Parathyroid adenoma (tissue), 2 donors: ENCODE results near the gene P2RX3.
"Not testable (repeated sequence)": the region's sequence is repeated elsewhere in the genome, so short reads cannot be mapped to it uniquely, and the experiment has no call there.

ENCODE experiments used
- H2AFZ ChIP-seq: fragments of 300-600 bp; sonication (generic); one replicate; pipeline ENCODE4 v1.7.0; 2017; ENCODE audit warnings: antibody characterized with exemption, mild to moderate bottlenecking
- H3K27ac ChIP-seq: fragments of 300-600 bp; sonication (generic); one replicate; pipeline ENCODE4 v1.7.0; 2017
- H3K27me3 ChIP-seq: fragments of 300-600 bp; sonication (generic); one replicate; pipeline ENCODE4 v1.7.0; 2017; ENCODE audit warnings: low read length; ENCODE audit not compliant: control insufficient read depth, insufficient read depth
- H3K36me3 ChIP-seq: fragments of 300-600 bp; sonication (generic); one replicate; pipeline ENCODE4 v1.7.0; 2017; ENCODE audit warnings: low read length; ENCODE audit not compliant: control insufficient read depth, insufficient read depth
- H3K4me1 ChIP-seq: fragments of 300-600 bp; sonication (generic); one replicate; pipeline ENCODE4 v1.7.0; 2017; ENCODE audit warnings: control low read depth
- H3K4me2 ChIP-seq: fragments of 300-600 bp; sonication (generic); one replicate; pipeline ENCODE4 v1.7.0; 2017; ENCODE audit warnings: low read length
- H3K4me3 ChIP-seq: fragments of 300-600 bp; sonication (generic); one replicate; pipeline ENCODE4 v1.7.0; 2017; ENCODE audit warnings: low read depth, low read length
- H3K79me2 ChIP-seq: fragments of 300-600 bp; sonication (generic); one replicate; pipeline ENCODE4 v1.7.0; 2017; ENCODE audit warnings: control low read depth
- H3K9ac ChIP-seq: fragments of 300-600 bp; sonication (generic); one replicate; pipeline ENCODE4 v1.7.0; 2017; ENCODE audit warnings: mild to moderate bottlenecking
- H3K9me3 ChIP-seq: fragments of 300-600 bp; sonication (generic); one replicate; pipeline ENCODE4 v1.7.0; 2017; ENCODE audit warnings: low read length; ENCODE audit not compliant: control insufficient read depth
- CTCF ChIP-seq: fragments of 300-600 bp; sonication (generic); IDR thresholded peaks from one replicate; pipeline ENCODE4 v1.7.0; 2017; ENCODE audit warnings: antibody characterized with exemption, mild to moderate bottlenecking
- donor health status: primary hyperparathyroidism.

The P2RX3 gene

GRCh38 chr11:57335343-57336110 is 2.6 kb upstream of the P2RX3 start, which contains the start of gene SSRP1:
Gene SSRP1, minus strand, starts transcription at chr11:57335892. Its CDS starts 771 bp downstream, at chr11:57335121.
- no peaks in the 10 kb centered on the region for H3K27me3 ChIP-seq
- peak within 1 kb of the TSS; percentile 72 for H3K27ac ChIP-seq
- peak within 1 kb of the TSS; percentile 79 for H3K4me2 ChIP-seq
- H3K79me2 ChIP-seq: no peaks in the 10 kb centered on the region
- peak within 1 kb of the TSS; percentile 90 for H2AFZ ChIP-seq
- peaks cover 8% of the 10 kb centered on the region for H3K4me1 ChIP-seq
- H3K36me3 ChIP-seq: no peaks in the 10 kb centered on the region
- H3K9ac ChIP-seq: peak within 1 kb of the TSS; percentile 37
- TF ChIP-seq CTCF: no peak
- H3K9me3 ChIP-seq: no peaks in the 10 kb centered on the region
- peak within 1 kb of the TSS; percentile 63 for H3K4me3 ChIP-seq

DNA sequence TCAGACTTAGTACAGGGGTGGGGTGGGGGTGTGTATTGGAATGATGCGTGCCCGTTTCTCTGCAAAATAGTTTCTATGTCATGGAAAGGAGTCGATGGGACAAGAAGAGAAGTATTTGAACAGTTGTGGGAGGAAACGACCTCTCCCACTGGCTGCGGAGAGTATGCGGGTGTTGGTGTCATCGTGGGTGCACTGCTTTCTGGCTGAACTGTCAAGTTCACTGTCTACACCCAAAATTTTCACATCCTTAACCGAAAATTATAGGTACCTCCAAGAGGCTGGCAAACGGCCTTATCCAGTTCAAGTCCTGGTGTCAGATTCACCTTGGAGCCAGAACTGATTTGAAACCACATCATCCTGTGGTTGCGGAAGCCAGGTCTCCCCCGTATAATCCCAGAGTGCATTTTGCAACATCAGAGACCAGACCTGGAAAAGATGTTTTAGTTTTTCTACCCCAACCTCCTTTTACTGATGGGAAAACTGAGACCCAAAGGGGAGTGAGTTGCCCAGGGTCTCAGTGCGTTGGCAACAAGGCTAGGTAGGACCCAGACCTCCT is 2.0 kb upstream of the P2RX3 start:
- H3K9ac ChIP-seq: no peak overlapping the region

DNA sequence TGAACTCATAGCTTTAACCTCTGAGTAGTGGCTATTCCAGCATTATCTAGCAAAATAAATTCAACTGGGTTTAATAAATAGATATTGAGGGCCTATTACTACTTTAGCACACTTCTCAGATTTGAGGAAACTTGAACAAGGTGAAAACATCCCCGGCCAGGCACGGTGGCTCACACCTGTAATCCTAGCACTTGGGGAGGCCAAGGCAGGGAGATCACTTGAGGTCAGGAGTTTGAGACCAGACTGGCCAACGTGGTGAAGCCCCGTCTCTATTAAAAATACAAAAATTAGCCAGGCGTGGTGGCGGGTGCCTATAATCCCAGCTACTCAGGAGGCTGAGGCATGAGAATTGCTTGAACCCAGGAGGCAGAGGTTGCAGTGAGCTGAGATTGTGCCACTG is 1.3 kb upstream of the P2RX3 start:
- not testable (repeated sequence) for H3K4me3 ChIP-seq, H3K4me1 ChIP-seq, H3K4me2 ChIP-seq, H2AFZ ChIP-seq, H3K9ac ChIP-seq, H3K9me3 ChIP-seq, H3K27me3 ChIP-seq, H3K79me2 ChIP-seq, H3K27ac ChIP-seq, H3K36me3 ChIP-seq

More for the DNA sequence above, 2.0 kb upstream of the P2RX3 start:
- Histone ChIP-seq H3K79me2 (no peaks in the 10 kb centered on the region), H3K27me3 (no peaks in the 10 kb centered on the region), H3K27ac (peak overlapping the region; percentile 72), H3K4me2 (peak overlapping the region; percentile 79), H3K9me3 (no peaks in the 10 kb centered on the region), H3K4me1 (peaks cover 8% of the 10 kb centered on the region), H2AFZ (peak overlapping the region; percentile 90), H3K4me3 (peak overlapping the region; percentile 63), H3K36me3 (no peaks in the 10 kb centered on the region)
- TF ChIP-seq CTCF: no peak

GRCh38 chr11:57339328-57339727 is 1.2 kb downstream of the P2RX3 start:
- H3K9me3 ChIP-seq: no peaks in the 10 kb centered on the region
- H3K27me3 ChIP-seq: no peaks in the 10 kb centered on the region
- no peak overlapping the region for H3K9ac ChIP-seq
- H3K27ac ChIP-seq: no peak overlapping the region
- H3K4me3 ChIP-seq: no peak overlapping the region
- peaks cover 8% of the 10 kb centered on the region for H3K4me1 ChIP-seq
- H3K36me3 ChIP-seq: no peaks in the 10 kb centered on the region
- no peak overlapping the region for H2AFZ ChIP-seq
- no peak overlapping the region for H3K4me2 ChIP-seq
- no peaks in the 10 kb centered on the region for H3K79me2 ChIP-seq
- TF ChIP-seq CTCF: no peak

DNA sequence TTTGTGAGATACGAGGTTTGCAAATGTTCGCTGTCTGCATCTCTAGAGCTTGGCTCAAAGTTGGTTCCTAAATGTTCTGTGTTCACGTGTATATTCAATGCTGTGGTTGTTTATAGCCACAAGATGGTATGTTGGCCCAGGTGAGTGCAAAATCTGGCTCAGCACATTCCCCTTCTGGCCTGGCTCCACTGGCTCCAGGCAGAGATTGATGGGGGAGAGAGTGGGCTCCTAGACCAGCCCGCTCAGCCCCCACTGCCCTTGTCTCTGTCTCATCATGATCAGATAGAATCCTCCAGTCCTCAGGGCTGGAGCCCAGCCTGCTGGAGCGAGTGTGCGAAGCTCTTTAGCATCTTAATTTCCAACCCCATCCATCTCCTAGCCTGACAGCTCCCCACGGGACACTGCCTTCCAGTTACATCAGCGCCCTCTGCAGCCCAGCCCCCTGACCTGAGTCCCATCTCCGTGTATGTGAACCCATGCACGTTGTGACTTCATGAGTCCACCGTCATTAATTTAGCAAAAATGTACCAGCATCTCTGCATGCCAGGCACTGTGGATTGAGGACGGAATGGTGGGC is 2.0 kb downstream of the P2RX3 start:
- H3K9me3 ChIP-seq: no peaks in the 10 kb centered on the region
- no peak overlapping the region for H3K4me3 ChIP-seq
- peaks cover 4% of the 10 kb centered on the region for H3K4me1 ChIP-seq
- no peaks in the 10 kb centered on the region for H3K36me3 ChIP-seq
- no peak for TF ChIP-seq CTCF
- H2AFZ ChIP-seq: peak overlapping the region; percentile 54
- H3K4me2 ChIP-seq: no peak overlapping the region
- H3K79me2 ChIP-seq: no peaks in the 10 kb centered on the region
- H3K27ac ChIP-seq: no peak overlapping the region
- no peak overlapping the region for H3K9ac ChIP-seq
- H3K27me3 ChIP-seq: no peaks in the 10 kb centered on the region
